ENCODE measurements around the gene SLC35F2.
"Not testable (repeated sequence)": the region's sequence is repeated elsewhere in the genome, so short reads cannot be mapped to it uniquely, and the experiment has no call there.

The SLC35F2 gene

GRCh38 chr11:107758719-107759355, 99.8 kb downstream of the SLC35F2 start:
- not testable (repeated sequence) for H3K9me3 ChIP-seq (ENCODE audit: low read length); H3K27me3 ChIP-seq (ENCODE audit: insufficient read depth, low read length); H3K4me1 ChIP-seq (ENCODE audit: insufficient read depth, low read length); H2AFZ ChIP-seq (ENCODE audit: low read depth, low read length); H3K36me3 ChIP-seq (ENCODE audit: insufficient read depth, low read length); H3K4me3 ChIP-seq (ENCODE audit: low read length)

GRCh38 chr11:107757661-107758060, 100.9 kb downstream of the SLC35F2 start:
- H3K4me3 ChIP-seq (ENCODE audit: low read length), result no peak overlapping the region
- peaks cover 3% of the 10 kb centered on the region for H3K4me1 ChIP-seq (ENCODE audit: insufficient read depth, low read length)
- H2AFZ ChIP-seq (ENCODE audit: low read depth, low read length), result no peak overlapping the region
- no peaks in the 10 kb centered on the region for H3K36me3 ChIP-seq (ENCODE audit: insufficient read depth, low read length)
- no peaks in the 10 kb centered on the region for H3K27me3 ChIP-seq (ENCODE audit: insufficient read depth, low read length)
- H3K9me3 ChIP-seq (ENCODE audit: low read length), result peaks cover 4% of the 10 kb centered on the region

- H2AFZ ChIP-seq (ENCODE audit: low read depth, low read length), result no peak overlapping the region
- H3K27me3 ChIP-seq (ENCODE audit: insufficient read depth, low read length), result no peaks in the 10 kb centered on the region
- H3K4me1 ChIP-seq (ENCODE audit: insufficient read depth, low read length), result peaks cover 3% of the 10 kb centered on the region
- no peak overlapping the region for H3K4me3 ChIP-seq (ENCODE audit: low read length)
- H3K36me3 ChIP-seq (ENCODE audit: insufficient read depth, low read length), result no peaks in the 10 kb centered on the region
- H3K9me3 ChIP-seq (ENCODE audit: low read length), result peaks cover 4% of the 10 kb centered on the region
These were observed 102.0 kb downstream of the SLC35F2 start for GRCh38 chr11:107756553-107756952.

GRCh38 chr11:107752949-107753822, 105.4 kb downstream of the SLC35F2 start:
- H3K4me1 ChIP-seq (ENCODE audit: insufficient read depth, low read length), result peaks cover 3% of the 10 kb centered on the region
- no peaks in the 10 kb centered on the region for H3K9me3 ChIP-seq (ENCODE audit: low read length)
- H3K27me3 ChIP-seq (ENCODE audit: insufficient read depth, low read length), result no peaks in the 10 kb centered on the region
- H3K36me3 ChIP-seq (ENCODE audit: insufficient read depth, low read length), result no peaks in the 10 kb centered on the region
- H2AFZ ChIP-seq (ENCODE audit: low read depth, low read length), result no peak overlapping the region
- no peak overlapping the region for H3K4me3 ChIP-seq (ENCODE audit: low read length)

- no peak overlapping the region for H3K4me3 ChIP-seq (ENCODE audit: low read length)
These were observed 106.1 kb downstream of the SLC35F2 start for GRCh38 chr11:107752508-107752907.

GRCh38 chr11:107751082-107751481, 107.5 kb downstream of the SLC35F2 start:
- H3K9me3 ChIP-seq (ENCODE audit: low read length), result no peaks in the 10 kb centered on the region
- H3K36me3 ChIP-seq (ENCODE audit: insufficient read depth, low read length), result no peaks in the 10 kb centered on the region
- no peak overlapping the region for H3K4me3 ChIP-seq (ENCODE audit: low read length)
- no peaks in the 10 kb centered on the region for H3K4me1 ChIP-seq (ENCODE audit: insufficient read depth, low read length)
- no peaks in the 10 kb centered on the region for H3K27me3 ChIP-seq (ENCODE audit: insufficient read depth, low read length)
- H2AFZ ChIP-seq (ENCODE audit: low read depth, low read length), result no peak overlapping the region

More at GRCh38 chr11:107752508-107752907, 106.1 kb downstream of the SLC35F2 start:
- Histone ChIP-seq H3K9me3 (ENCODE audit: low read length) (no peaks in the 10 kb centered on the region), H3K4me1 (ENCODE audit: insufficient read depth, low read length) (peaks cover 3% of the 10 kb centered on the region), H3K27me3 (ENCODE audit: insufficient read depth, low read length) (no peaks in the 10 kb centered on the region), H2AFZ (ENCODE audit: low read depth, low read length) (no peak overlapping the region), H3K36me3 (ENCODE audit: insufficient read depth, low read length) (no peaks in the 10 kb centered on the region)

- H3K27me3 ChIP-seq (ENCODE audit: insufficient read depth, low read length), result no peaks in the 10 kb centered on the region
- no peaks in the 10 kb centered on the region for H3K9me3 ChIP-seq (ENCODE audit: low read length)
- no peak overlapping the region for H2AFZ ChIP-seq (ENCODE audit: low read depth, low read length)
- H3K4me3 ChIP-seq (ENCODE audit: low read length), result no peak overlapping the region
- no peaks in the 10 kb centered on the region for H3K4me1 ChIP-seq (ENCODE audit: insufficient read depth, low read length)
- H3K36me3 ChIP-seq (ENCODE audit: insufficient read depth, low read length), result no peaks in the 10 kb centered on the region
These were observed 108.3 kb downstream of the SLC35F2 start for GRCh38 chr11:107750313-107750712.

GRCh38 chr11:107747622-107748021, 111.0 kb downstream of the SLC35F2 start:
- no peak overlapping the region for H2AFZ ChIP-seq (ENCODE audit: low read depth, low read length)
- no peaks in the 10 kb centered on the region for H3K27me3 ChIP-seq (ENCODE audit: insufficient read depth, low read length)
- H3K9me3 ChIP-seq (ENCODE audit: low read length), result no peaks in the 10 kb centered on the region
- peaks cover 5% of the 10 kb centered on the region for H3K4me1 ChIP-seq (ENCODE audit: insufficient read depth, low read length)
- no peaks in the 10 kb centered on the region for H3K36me3 ChIP-seq (ENCODE audit: insufficient read depth, low read length)
- no peak overlapping the region for H3K4me3 ChIP-seq (ENCODE audit: low read length)

GRCh38 chr11:107744736-107745135, 113.9 kb downstream of the SLC35F2 start:
- peaks cover 5% of the 10 kb centered on the region for H3K4me1 ChIP-seq (ENCODE audit: insufficient read depth, low read length)
- H3K27me3 ChIP-seq (ENCODE audit: insufficient read depth, low read length), result no peaks in the 10 kb centered on the region
- H3K36me3 ChIP-seq (ENCODE audit: insufficient read depth, low read length), result no peaks in the 10 kb centered on the region
- no peak overlapping the region for H3K4me3 ChIP-seq (ENCODE audit: low read length)
- H2AFZ ChIP-seq (ENCODE audit: low read depth, low read length), result no peak overlapping the region
- peaks cover under 1% of the 10 kb centered on the region for H3K9me3 ChIP-seq (ENCODE audit: low read length)

- no peaks in the 10 kb centered on the region for H3K36me3 ChIP-seq (ENCODE audit: insufficient read depth, low read length)
These were observed 115.4 kb downstream of the SLC35F2 start for GRCh38 chr11:107743191-107743590.

GRCh38 chr11:107741044-107741823, 117.4 kb downstream of the SLC35F2 start:
- H3K4me1 ChIP-seq (ENCODE audit: insufficient read depth, low read length), result peaks cover 5% of the 10 kb centered on the region
- peaks cover 2% of the 10 kb centered on the region for H3K9me3 ChIP-seq (ENCODE audit: low read length)
- no peaks in the 10 kb centered on the region for H3K27me3 ChIP-seq (ENCODE audit: insufficient read depth, low read length)
- no peak overlapping the region for H3K4me3 ChIP-seq (ENCODE audit: low read length)
- no peak overlapping the region for H2AFZ ChIP-seq (ENCODE audit: low read depth, low read length)
- no peaks in the 10 kb centered on the region for H3K36me3 ChIP-seq (ENCODE audit: insufficient read depth, low read length)

More at GRCh38 chr11:107743191-107743590, 115.4 kb downstream of the SLC35F2 start:
- no peak overlapping the region for H2AFZ ChIP-seq (ENCODE audit: low read depth, low read length)
- H3K4me3 ChIP-seq (ENCODE audit: low read length), result no peak overlapping the region
- peaks cover 5% of the 10 kb centered on the region for H3K4me1 ChIP-seq (ENCODE audit: insufficient read depth, low read length)
- peaks cover 2% of the 10 kb centered on the region for H3K9me3 ChIP-seq (ENCODE audit: low read length)
- no peaks in the 10 kb centered on the region for H3K27me3 ChIP-seq (ENCODE audit: insufficient read depth, low read length)
